ACHN (cell line): Measurements from ENCODE around the gene GRID1.

Experiments
- DNase-seq: peaks from one replicate; pipeline ENCODE4 v3.0.0-alpha.2; 2015
- in situ Hi-C: cut with HindIII; loops from 2 replicates; pipeline ENCODE4 v1.10.0; 2017; ENCODE audit warnings: low sequenced_read_pairs, low pct_ligation_motif_present, low pct_unique_long_range_greater_than_20kb

Gene GRID1

DNA sequence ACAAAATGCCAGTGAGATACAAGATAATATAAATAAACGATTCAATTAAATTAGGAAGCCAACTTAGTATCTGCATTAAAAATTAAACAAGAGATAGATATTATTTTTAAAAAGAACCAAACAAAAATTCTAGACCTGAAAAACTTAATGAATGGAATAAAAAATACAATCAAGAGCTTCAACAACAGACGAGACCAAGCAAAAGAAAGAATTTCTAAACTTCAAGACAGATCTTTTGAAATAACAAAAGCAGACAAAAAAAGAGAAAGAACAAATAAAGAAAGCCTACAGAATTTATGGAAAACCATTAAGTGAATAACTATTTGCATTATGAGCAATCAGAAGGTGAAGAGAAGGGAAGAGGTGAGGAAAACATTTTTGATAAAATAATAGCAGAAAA, 555.2 kb downstream of the GRID1 start:
- in situ Hi-C loops: no loop called here
- DNase-seq: no peak

DNA sequence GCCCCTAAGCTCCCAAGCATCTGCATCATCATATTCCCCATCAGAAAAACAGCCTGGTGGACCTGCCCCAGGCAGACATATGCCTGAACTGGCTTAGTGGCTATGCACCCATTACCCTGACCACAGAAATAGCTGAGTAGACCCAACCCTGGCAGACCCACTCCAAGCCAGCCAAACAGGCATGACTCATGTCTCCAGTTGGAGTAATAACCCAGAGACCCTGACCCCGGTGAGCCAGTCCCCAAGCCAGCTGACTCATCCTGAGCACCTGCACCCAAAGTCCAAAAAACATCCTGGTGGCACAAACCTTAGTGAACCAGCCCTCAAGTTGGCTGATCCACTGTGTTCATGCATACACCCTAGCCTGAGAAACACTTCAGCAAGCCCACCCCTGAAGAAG, 555.9 kb downstream of the GRID1 start:
- DNase-seq: no peak
- in situ Hi-C loops: no loop called here

GRCh38 chr10:85795460-85795859, 571.1 kb downstream of the GRID1 start:
- no peak for DNase-seq

DNA sequence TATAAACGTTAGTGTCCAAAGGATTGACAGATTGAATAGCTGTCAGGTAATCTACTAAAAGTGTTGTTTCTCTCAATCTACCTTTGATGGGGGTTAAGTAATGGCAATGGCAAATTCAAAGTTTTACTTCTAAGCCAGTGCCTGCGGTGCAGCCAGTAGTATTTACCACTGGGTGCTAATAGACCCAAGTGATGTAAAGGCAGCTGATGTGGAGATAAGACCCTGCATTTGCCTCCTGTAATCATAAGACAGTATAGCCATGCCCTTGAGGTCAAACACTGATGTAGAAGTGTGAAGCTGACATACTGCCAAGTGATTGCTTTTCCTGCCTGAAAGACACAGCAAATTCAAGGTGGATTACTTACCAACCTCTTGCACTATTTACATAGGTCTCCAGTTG, 572.0 kb downstream of the GRID1 start:
- in situ Hi-C loops: no loop called here
- DNase-seq: no peak

More at GRCh38 chr10:85795460-85795859, 571.1 kb downstream of the GRID1 start:
- in situ Hi-C loops: no loop called here

- in situ Hi-C loops: no loop called here
- DNase-seq: no peak
Observed at GRCh38 chr10:85792533-85792858, 574.1 kb downstream of the GRID1 start.

DNA sequence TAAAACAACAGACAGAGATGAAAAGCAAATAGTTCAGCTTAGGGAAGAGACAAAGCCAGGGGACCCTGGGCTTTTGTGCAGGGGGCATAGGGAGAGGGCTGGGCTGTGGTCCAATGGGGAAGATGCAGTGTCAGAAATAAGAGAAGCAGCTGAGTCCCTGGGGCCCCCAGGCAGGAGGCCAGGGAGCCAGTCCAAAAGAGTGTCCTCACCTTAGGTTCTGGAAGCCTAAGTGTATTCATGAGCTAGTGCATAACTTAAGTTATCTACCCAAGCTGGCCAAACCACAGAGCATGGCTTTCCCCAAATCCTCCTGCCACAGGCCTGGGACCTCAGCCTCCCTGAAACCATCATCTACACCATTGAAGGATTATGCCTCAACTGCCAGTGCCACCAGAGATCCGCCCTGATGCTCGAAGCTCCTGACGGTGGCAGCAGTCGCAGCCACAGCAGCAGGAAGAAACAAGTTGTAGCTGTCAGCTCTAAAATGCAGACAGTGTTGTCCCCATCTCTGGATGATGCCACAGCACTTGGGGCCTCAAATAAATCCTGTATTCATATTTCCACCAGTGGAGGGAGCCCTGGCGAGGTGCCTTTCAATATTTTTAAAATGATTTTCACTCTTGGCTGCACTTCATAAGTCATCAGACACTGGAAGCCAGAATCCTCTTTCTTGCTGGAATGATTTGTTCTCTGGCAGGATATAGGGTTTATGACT, 574.6 kb downstream of the GRID1 start:
- in situ Hi-C loops: no loop called here
- peak; percentile 8 for DNase-seq

- in situ Hi-C loops: no loop called here
- DNase-seq: no peak
Observed at GRCh38 chr10:85789982-85790789, 576.4 kb downstream of the GRID1 start.

DNA sequence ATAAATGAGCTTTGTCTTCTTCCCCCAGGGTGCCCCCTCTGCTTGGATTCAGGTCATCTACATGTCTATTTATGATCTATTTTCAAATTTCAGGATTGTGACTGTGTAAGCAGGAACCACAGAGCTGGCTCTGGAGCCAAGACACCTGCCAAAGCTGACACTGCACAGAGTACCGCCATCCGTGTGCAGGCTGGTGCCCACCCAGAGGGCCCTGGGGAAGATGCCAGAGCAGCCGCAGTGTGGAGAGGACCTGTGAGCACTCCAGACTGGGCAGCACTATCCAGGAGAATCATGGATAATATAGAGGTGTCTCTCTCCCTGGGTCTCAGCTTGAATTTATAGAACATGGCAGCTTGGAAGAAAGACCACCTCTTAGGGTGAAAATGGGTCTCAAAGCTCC, 577.5 kb downstream of the GRID1 start:
- in situ Hi-C loops: no loop called here
- no peak for DNase-seq

GRCh38 chr10:85788570-85788969, 578.0 kb downstream of the GRID1 start:
- in situ Hi-C loops: no loop called here
- DNase-seq: no peak

- in situ Hi-C loops: no loop called here
- no peak for DNase-seq
Observed at GRCh38 chr10:85787881-85788280, 578.7 kb downstream of the GRID1 start.

DNA sequence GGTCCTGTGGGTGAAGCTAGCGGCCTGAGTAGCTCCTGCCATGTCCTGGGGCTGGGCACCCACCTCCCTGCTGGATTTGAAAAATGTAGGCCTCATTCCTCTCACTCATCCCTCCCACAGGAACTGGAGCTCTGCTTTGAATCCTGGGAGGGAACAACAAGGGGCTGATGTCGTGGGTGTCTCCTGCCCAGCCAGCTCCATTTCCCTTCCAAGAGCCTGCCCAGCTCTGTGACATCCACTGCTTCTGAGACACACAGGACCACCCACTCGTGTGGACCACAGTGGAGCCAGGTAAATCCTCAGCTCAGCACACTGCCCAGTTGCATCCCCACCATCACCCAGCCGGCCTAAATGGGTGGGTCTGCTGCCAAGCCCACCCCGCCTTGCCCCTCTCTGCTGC, 579.2 kb downstream of the GRID1 start:
- DNase-seq: no peak
- in situ Hi-C loops: no loop called here

GRCh38 chr10:85786401-85786899, 580.1 kb downstream of the GRID1 start:
- peak; percentile 4 for DNase-seq
- in situ Hi-C loops: no loop called here

DNA sequence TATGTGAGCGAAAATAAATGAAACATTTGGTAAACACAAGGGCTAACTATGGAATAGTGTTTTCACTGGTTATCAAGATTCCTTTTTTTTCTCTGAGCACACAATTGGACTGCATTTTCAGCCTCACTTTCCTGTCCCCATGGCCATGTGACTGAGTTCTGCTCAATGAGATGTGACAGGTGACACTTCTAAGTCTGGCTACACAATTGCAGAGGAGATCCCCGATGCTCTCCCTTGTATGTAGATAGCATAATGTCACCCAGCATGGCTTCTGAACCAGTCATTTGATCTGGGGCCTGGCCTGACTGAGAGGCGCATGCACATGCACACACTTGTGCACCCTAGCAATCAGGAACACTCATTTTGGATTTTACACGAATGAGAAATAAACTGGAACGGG, 581.8 kb downstream of the GRID1 start:
- no peak for DNase-seq
- in situ Hi-C loops: no loop called here

DNA sequence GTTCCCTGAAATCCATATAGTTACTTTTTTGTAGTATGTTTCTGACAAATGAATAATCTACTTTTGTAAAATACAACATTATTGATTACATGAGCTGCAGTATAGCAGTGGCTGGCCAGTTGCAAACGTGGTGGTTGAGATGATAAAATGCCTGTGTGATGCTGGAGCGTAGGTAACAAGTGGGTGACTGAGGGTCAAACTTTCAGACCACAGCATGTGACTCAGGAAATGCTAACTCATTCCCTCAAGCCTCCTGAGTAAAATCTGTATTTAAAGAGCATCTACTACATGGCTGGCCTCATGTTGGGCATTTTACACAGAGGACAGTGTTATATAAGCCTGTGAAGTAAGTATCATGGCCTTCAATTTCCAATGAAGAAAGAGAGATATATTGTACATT, 585.2 kb downstream of the GRID1 start:
- DNase-seq: no peak
- in situ Hi-C loops: no loop called here

DNA sequence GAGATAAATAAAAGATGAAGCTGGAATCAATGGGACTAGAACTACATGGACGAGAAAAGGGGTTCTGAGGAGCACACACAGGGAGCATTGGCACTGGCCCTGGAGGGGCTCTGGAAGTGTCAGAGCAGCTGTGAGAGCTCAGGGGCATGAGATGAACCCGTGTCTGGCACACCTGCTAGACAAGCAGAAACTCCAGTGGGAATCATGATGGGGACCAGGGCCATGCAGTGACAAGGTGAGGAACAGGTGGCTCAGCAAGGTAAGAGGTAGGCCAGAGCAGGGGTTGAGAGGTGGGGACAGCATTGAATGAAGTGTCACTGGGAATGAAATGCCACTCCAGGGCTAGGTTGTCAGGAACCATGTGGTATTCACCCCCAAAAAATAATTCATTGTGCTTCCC, 588.5 kb downstream of the GRID1 start:
- in situ Hi-C loops: no loop called here
- no peak for DNase-seq

DNA sequence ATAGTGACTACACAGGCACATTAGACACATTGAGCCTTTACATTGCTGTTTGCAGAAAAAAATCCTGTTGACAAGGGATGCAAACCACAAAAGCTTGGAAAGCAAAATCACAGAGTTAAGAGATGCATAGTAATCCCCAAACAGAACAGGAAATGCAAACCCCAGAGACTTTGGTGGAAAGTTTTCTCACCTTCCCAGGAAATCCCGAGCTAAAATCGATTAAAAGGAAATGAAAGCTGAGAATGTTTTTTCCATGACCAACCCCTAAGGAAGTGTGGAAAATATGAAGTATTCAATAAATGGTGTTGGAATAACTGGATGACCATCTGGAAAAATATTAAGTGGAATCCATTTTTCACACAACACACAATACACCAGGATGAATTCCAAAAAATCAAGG, 598.7 kb downstream of the GRID1 start:
- no peak for DNase-seq
- in situ Hi-C loops: no loop called here

DNA sequence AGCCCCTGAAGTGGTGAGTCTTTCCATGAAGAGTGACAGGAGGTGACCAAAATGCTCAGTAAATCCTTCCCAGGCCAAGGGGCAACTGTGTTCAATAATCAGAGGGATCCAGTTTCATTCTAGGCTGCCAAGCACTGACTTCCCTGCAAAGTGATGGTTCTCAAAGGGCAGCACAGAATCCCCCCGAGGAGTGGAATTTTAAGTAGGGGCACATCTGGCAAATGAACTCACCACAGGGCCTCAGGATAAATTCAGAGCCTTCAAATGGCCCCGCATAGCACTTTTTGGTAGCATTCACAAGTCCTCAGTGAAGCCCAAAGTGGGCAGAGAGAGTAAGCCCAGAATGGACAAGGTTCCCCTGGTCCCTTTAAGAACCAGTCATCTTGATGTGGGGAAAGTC, 602.5 kb downstream of the GRID1 start:
- DNase-seq: no peak
- in situ Hi-C loops: no loop called here

DNA sequence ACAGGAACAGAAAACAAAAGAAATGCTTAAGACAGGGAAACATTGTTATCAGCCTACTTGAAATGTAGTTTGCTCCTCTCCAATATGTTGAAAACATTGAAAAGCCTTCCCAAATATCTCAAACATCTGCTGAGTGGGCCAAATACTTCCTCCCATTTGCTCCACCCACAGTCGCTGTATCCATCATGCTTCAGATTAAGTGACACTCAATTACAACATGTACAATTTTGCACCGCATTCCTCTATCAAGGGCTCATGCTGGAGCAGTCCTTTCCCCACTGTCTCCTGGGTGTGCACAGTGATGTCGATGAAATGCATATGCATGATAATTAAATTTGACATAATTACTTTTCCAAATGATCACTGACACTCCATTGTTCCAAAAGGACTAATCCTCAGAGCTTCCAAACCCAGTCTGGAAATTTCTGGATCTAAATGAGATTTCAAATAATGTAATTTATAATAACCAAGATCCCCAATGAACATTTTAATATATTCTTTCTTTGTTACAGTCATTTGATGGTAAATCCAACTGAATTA, 604.6 kb downstream of the GRID1 start:
- DNase-seq: no peak
- in situ Hi-C loops: no loop called here

GRCh38 chr10:85741626-85742300, 624.8 kb downstream of the GRID1 start:
- DNase-seq: peak; percentile 16
- in situ Hi-C loops: no loop called here
